Activated B cell treated with CpG ODN at 0.5 μM for 24 hours (primary cell): ENCODE results near the gene DSCAML1. TPM values are rescaled to one million over a fixed set of nuclear protein-coding genes. Genes with fewer than 3 reads are reported as not detected.

ENCODE experiments used
- ATAC-seq: fragments of 200-7000 bp; cut with Tn5 transposase; one replicate; pipeline ENCODE4 v1.10.0; 2021; ENCODE audit warnings: low read depth, mild to moderate bottlenecking, moderate library complexity
- CTCF ChIA-PET: fragments of 350-600 bp; sonication (Branson Sonifier 250); formaldehyde crosslinking; loops from one replicate; lab custom pipeline; 2021; ENCODE audit warnings: antibody characterized with exemption; lab: Charles Lee
- POLR2A ChIA-PET: fragments of 350-600 bp; sonication (Branson Sonifier 250); formaldehyde crosslinking; loops from one replicate; lab custom pipeline; 2021; ENCODE audit warnings: antibody characterized with exemption; lab: Charles Lee
- DNase-seq: peaks from one replicate; pipeline ENCODE4 v3.0.0; 2022
- H3K27ac Mint-ChIP-seq: one replicate; pipeline ENCODE4 v1.8.0; 2020; ENCODE audit warnings: mixed read lengths
- H3K27me3 Mint-ChIP-seq: one replicate; pipeline ENCODE4 v1.8.0; 2021; ENCODE audit warnings: mixed read lengths
- H3K36me3 Mint-ChIP-seq: one replicate; pipeline ENCODE4 v1.8.0; 2021; ENCODE audit warnings: low read depth, mixed read lengths
- H3K4me1 Mint-ChIP-seq: one replicate; pipeline ENCODE4 v1.8.0; 2021; ENCODE audit warnings: mixed read lengths
- H3K4me3 Mint-ChIP-seq: one replicate; pipeline ENCODE4 v1.8.0; 2020; ENCODE audit warnings: mild to moderate bottlenecking, mixed read lengths
- H3K9me3 Mint-ChIP-seq: one replicate; pipeline ENCODE4 v1.8.0; 2020; ENCODE audit warnings: mixed read lengths
- intact Hi-C: fragments of 100-400 bp; cut with micrococcal nuclease; formaldehyde crosslinking; loops from one replicate; pipeline ENCODE4 v1.15.1; 2024
- total RNA-seq: library from RNA; stranded (reverse); gene quantifications from 2 replicates; pipeline ENCODE4 v1.2.3, GENCODE V29; 2022
- TF ChIP-seq, protein P1 (sequence below): fragments of 200-600 bp; IDR thresholded peaks from one replicate; pipeline ENCODE4 v1.8.0; 2022; ENCODE audit warnings: antibody characterized with exemption, mild to moderate bottlenecking

The DSCAML1 gene
- total RNA-seq, 1 donor from 2014 or later: 3.6 TPM

DNA sequence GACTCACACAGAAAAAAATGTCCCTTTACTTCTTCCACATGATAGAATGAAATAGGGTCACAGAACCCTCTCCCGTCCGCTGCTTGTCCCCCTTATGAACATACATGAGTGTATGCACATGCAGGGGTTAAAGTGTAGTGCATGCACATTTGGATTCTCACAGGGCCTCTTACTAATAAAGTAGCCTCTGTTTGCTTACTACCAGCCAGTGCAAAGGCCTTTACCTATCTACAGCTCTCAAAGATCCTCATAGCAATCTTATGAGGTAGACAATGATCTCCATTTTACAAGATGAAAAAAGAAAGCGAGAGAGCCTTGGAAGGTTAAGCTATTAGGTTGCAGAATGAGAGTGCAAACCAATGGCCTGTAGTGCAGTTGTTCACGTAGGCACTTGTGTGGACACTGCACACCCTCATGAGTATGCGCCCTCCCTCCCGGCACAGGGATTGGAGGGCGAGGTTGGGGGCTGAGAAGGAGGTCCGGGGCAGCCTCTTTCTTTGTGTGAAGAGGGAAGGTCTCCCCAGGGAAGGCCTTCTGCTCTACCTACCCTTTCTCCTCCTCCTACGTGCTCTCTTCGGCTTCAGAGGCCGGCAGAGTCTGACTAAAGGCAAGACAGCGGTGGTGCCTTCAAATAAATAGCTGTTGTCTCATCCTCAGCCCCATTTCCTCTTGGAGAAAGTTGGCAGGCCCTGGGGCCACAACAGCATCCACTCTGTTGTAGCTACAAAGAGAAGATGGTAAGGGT is 378.1 kb downstream of the DSCAML1 start:
- TF ChIP-seq, protein P1, sequence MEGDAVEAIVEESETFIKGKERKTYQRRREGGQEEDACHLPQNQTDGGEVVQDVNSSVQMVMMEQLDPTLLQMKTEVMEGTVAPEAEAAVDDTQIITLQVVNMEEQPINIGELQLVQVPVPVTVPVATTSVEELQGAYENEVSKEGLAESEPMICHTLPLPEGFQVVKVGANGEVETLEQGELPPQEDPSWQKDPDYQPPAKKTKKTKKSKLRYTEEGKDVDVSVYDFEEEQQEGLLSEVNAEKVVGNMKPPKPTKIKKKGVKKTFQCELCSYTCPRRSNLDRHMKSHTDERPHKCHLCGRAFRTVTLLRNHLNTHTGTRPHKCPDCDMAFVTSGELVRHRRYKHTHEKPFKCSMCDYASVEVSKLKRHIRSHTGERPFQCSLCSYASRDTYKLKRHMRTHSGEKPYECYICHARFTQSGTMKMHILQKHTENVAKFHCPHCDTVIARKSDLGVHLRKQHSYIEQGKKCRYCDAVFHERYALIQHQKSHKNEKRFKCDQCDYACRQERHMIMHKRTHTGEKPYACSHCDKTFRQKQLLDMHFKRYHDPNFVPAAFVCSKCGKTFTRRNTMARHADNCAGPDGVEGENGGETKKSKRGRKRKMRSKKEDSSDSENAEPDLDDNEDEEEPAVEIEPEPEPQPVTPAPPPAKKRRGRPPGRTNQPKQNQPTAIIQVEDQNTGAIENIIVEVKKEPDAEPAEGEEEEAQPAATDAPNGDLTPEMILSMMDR: no peak
- H3K27me3 Mint-ChIP-seq: no peaks in the 10 kb centered on the region
- no peaks in the 10 kb centered on the region for H3K9me3 Mint-ChIP-seq
- POLR2A ChIA-PET: no interaction called here
- intact Hi-C loops: no loop called here
- no peak for ATAC-seq
- H3K36me3 Mint-ChIP-seq: no peaks in the 10 kb centered on the region
- H3K27ac Mint-ChIP-seq: no peak overlapping the region
- no peaks in the 10 kb centered on the region for H3K4me1 Mint-ChIP-seq
- CTCF ChIA-PET: no interaction called here
- no peak for DNase-seq
- no peak overlapping the region for H3K4me3 Mint-ChIP-seq

GRCh38 chr11:117417856-117418255 is 379.2 kb downstream of the DSCAML1 start:
- Mint-ChIP-seq H3K4me3 (no peak overlapping the region), H3K27me3 (no peaks in the 10 kb centered on the region), H3K9me3 (no peaks in the 10 kb centered on the region), H3K27ac (no peak overlapping the region), H3K4me1 (no peaks in the 10 kb centered on the region), H3K36me3 (peaks cover 5% of the 10 kb centered on the region)
- TF ChIP-seq, protein P1: no peak
- POLR2A ChIA-PET: no interaction called here
- intact Hi-C loops: no loop called here
- ATAC-seq (no peak), DNase-seq (no peak)
- CTCF ChIA-PET: no interaction called here

GRCh38 chr11:117417342-117417741 is 379.7 kb downstream of the DSCAML1 start:
- no peaks in the 10 kb centered on the region for H3K27me3 Mint-ChIP-seq
- intact Hi-C loops: no loop called here
- TF ChIP-seq, protein P1: no peak
- H3K9me3 Mint-ChIP-seq: no peaks in the 10 kb centered on the region
- H3K4me1 Mint-ChIP-seq: no peaks in the 10 kb centered on the region
- DNase-seq (no peak), ATAC-seq (no peak)
- H3K4me3 Mint-ChIP-seq: no peak overlapping the region
- H3K27ac Mint-ChIP-seq: no peak overlapping the region
- POLR2A ChIA-PET: no interaction called here
- CTCF ChIA-PET: interaction anchor here (2.0 kb wide), 1 partner anchor 9 kb away, joined by 6 read pairs; no protein-coding TSS in a partner anchor
- peaks cover 8% of the 10 kb centered on the region for H3K36me3 Mint-ChIP-seq

- no peaks in the 10 kb centered on the region for H3K4me1 Mint-ChIP-seq
- intact Hi-C loops: no loop called here
- DNase-seq (no peak), ATAC-seq (no peak)
- TF ChIP-seq, protein P1: no peak
- H3K4me3 Mint-ChIP-seq: no peak overlapping the region
- H3K27ac Mint-ChIP-seq: no peak overlapping the region
- no peaks in the 10 kb centered on the region for H3K9me3 Mint-ChIP-seq
- H3K36me3 Mint-ChIP-seq: peaks cover 16% of the 10 kb centered on the region
- no peaks in the 10 kb centered on the region for H3K27me3 Mint-ChIP-seq
- POLR2A ChIA-PET: no interaction called here
- CTCF ChIA-PET: interaction anchor here (2.0 kb wide), 1 partner anchor 11 kb away, joined by 6 read pairs; no protein-coding TSS in a partner anchor
These were observed 381.6 kb downstream of the DSCAML1 start for GRCh38 chr11:117415358-117415896.

DNA sequence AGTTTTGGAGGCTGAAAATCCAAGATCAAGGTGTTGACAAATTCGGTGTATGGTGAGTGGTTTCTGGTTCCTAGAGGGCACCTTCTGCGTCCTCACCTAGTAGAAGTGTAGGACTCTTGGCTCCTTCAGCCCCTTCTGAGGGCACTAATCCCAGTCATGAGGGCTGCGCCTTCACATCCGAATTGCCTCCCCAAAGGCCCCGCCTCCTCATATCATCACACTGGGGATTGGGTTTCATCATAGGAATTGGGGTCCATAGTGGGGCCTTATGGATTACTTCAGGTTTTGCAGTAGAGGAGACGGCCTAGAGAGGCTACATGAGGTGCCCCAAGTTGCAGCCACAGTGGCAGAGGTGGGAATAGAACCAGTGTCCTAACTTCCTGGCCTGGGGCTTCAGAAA is 382.3 kb downstream of the DSCAML1 start:
- Mint-ChIP-seq H3K4me1 (no peaks in the 10 kb centered on the region), H3K9me3 (no peaks in the 10 kb centered on the region), H3K36me3 (peaks cover 20% of the 10 kb centered on the region), H3K27me3 (no peaks in the 10 kb centered on the region), H3K27ac (no peak overlapping the region), H3K4me3 (no peak overlapping the region)
- TF ChIP-seq, protein P1: no peak
- ChIA-PET POLR2A (interaction anchor here (1.6 kb wide), 1 partner anchor 87 kb away, joined by 4 read pairs; the partner anchor contains the start of gene CEP164), CTCF (no interaction called here)
- DNase-seq (no peak), ATAC-seq (no peak)
- intact Hi-C loops: no loop called here
